GM19239 (cell line): Measurements from ENCODE around the gene SBF2.

ENCODE experiments used
- DNase-seq: peaks from one replicate; pipeline ENCODE4 v3.0.0; 2011; ENCODE audit warnings: low spot score; ENCODE audit not compliant: insufficient read length
- FAIRE-seq: peaks from 2 replicates; lab custom pipeline; 2011; peaks lifted over from hg19 to GRCh38; lab: Jason Lieb, UNC

The SBF2 gene

DNA sequence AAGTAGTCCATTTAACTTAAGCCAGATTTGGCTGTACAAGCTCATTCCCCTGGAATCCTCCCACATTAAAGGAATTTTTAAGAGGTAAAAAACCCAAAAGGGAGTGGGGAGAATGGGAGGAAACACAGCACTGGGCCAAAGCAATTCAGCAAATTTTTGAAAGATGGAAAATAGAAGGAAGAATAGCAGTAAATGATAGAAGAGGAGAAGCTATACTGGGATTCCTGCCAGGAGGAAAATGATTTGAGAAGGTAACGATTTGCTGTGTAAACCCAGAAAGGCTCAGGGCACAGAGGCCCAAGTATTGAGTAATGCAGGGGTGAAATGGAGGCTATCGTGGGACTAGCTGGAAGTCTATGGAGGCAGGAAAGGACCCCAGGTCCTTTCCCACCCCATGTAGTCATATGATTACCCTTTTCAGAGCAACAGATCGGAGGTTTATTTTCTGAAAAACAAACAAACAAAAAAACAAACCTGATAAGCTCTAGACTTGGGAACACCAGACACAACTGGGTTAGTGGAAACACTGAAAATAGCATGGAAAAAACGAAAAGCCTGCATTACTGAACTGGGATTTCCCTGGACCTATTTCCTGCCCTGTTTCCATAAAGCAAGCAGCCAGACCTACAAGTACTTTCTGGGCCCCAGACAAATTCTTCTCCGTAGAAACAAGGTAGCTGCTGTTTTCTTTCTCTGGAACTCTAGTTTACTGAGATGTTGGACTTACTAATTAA lies 490.2 kb downstream of the SBF2 start:
- DNase-seq (no peak), FAIRE-seq (no peak)

DNA sequence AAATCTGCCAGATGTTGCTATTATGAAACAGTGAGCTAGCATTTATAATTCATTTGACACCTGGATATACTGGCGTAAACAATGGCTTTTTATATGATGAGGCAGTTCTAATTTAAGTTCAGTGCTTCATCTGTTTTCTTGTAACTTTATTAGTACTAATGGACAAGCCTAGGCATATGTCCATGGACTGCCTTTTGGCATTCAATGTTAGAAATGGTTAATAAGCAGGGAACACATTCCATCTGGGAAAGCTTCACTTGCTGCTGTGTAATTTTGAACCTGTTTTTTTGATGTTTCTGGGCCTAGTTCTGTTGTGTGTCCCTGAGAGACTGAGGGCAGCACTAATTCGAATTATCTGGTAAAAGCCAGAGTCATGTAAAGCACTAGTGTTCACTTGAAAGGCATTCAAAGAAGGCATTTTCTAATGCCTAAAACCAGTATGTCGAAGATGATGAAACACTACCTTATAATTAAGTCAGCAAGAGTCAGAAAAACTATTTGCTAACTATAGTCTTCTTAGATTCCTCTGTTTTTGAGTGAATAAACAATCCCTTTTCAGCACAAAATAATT lies 491.6 kb downstream of the SBF2 start:
- DNase-seq (no peak), FAIRE-seq (no peak)

DNA sequence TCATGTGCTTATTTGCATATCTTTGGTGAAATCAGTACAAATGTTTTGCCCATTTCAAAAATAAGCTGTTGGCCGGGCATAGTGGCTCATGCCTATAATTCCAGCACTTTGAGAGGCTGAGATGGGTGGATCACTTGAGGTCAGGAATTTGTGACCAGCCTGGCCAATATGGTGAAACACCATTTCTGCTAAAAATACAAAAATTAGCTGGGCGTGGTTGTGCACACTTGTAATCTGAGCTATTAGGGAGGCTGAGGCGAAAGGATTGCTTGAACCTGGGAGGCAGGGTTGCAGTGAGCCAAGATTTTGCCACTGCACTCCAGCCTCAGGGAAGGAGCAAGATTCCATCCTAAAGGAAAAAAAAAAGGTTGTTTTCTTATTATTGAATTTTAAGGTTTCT lies 494.1 kb downstream of the SBF2 start:
- FAIRE-seq (no peak), DNase-seq (no peak)

- FAIRE-seq = no peak
- no peak for DNase-seq
Observed at GRCh38 chr11:9797300-9797699, 496.7 kb downstream of the SBF2 start.

DNA sequence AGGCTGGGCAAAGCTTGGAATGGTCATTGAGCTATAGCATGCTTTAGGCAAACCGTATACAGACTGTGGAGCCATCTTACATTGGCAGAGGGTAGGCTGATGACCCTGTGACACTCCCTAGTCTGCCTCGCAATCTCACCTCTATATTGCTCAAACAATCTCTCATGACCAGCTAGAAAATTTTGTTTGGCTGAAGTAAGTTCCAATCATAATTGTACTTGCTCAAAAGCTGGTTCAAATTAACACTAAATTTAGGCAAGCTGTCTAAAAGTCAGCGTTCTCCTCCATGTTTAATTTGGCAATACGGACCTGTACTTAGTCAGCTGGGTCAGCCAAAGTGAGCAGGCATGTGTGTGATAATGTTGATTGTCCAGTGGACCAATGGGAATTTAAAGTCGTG lies 497.2 kb downstream of the SBF2 start:
- DNase-seq (no peak), FAIRE-seq (no peak)

GRCh38 chr11:9796266-9796665 lies 497.8 kb downstream of the SBF2 start:
- DNase-seq = no peak
- no peak for FAIRE-seq

DNA sequence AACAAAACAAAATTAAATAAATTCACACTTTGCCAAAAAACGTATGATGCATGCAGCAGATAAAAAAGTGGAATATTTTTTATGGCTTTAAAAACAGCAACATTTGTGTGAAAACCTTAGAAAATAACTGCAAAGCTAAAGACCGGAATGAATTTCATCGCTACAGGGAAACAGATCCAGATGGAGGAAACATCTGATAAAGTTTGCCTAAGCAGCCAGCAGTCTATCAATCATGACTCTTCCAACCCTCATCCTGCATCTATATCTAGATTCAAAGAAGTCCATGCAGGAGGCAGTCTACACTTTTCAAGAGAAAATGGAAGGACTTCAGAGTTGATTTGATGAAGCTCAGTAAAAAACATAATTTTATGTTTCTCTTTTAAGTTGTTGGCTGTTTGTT lies 503.3 kb downstream of the SBF2 start:
- FAIRE-seq (no peak), DNase-seq (no peak)

DNA sequence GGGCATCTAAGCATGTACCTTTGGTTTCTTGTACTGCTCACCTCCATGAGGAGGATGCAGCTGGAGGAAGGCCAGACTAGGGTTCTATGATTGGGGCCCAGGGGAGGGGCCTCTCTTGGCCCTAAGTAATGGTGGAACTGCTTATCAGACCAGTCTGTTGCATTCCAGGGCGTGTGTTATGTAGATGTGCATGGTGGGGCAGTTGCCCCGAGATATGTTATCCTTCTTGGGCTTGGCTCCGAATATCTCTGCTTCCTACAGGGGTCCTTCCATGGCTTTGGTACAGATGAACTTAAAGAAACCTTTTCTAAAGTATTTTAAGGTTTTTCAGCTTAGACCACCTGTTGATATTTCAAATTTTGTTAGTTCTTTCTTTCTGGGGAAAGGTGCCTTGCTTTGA lies 504.1 kb downstream of the SBF2 start:
- no peak for FAIRE-seq

GRCh38 chr11:9787981-9788521 lies 506.0 kb downstream of the SBF2 start:
- no peak for FAIRE-seq
- DNase-seq = no peak

More for the DNA sequence above, 504.1 kb downstream of the SBF2 start:
- no peak for DNase-seq

GRCh38 chr11:9787260-9787659 lies 506.8 kb downstream of the SBF2 start:
- FAIRE-seq = no peak
- DNase-seq = no peak

DNA sequence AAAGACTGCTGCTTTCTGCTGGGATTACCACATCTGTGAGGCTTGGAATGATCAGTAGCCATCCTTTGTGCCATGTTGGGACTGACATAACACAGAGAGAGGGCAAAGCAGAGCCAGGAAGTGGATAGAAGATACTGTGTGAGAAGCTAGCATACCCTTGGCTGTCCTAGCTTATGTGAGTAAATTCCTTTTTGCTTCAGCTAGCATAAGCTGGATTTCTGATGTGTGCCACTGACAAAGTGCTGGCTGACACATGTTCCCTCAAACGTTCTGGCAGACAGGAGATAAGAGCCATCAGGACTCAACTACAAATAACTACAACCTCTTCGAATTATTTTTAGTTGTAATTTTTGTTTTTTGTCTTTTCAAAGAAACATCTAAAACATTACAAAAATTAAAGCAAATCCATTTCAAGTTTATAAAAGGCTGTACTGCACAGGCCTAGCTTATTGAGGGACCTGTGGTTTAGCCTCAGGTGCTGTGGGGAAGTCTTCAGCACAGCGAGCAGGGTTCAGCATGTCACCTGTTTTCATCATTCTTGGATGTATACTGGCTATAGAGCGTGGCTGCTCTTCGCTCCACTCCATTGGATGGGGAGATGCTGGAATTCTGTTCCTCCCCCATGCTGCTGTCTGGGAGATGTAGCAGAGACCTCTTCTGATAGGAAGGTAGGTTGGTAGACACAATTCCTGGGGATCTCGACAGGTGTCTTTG lies 509.3 kb downstream of the SBF2 start:
- no peak for DNase-seq
- no peak for FAIRE-seq

DNA sequence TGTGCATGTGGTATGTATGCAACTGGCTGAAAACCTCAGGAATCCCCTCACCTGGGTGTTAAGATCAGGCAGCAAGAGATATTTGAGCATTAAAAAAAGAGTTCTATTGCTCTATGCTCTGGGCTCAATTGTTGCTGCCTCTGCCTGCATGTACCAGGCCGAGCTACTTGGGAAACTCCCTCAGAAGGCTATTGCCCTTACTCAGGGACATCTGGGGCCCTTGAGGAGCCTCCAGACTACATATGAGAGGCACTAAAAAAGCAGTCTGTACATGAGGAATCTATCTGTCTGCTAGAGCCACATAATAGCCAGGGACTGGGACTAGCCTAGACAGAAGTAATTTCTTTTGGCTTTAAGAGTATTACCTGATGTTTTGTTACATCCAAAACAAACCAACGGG lies 510.0 kb downstream of the SBF2 start:
- no peak for DNase-seq
- FAIRE-seq = no peak

DNA sequence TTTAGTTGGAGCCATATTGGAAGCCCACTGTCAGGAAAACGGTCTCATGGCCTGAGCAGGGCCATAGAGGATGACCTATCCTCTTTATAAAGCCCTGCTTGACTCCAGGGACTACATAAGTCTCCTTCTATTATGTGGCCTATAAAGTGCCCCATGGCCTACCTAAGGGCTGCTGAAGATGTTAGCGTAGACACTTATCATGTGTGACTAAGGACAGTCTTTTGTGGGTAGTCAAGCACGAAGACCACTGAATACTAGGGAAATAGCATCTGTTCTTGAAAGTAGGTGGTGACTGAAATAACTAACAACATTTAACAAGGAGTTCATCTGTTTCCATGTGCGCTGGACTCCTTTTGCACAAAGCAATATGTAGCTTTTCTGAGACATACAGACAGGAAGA lies 513.1 kb downstream of the SBF2 start:
- FAIRE-seq (no peak), DNase-seq (no peak)

GRCh38 chr11:9777525-9777924 lies 516.5 kb downstream of the SBF2 start:
- no peak for DNase-seq
- FAIRE-seq = no peak

GRCh38 chr11:9777066-9777465 lies 517.0 kb downstream of the SBF2 start:
- DNase-seq (no peak), FAIRE-seq (no peak)

DNA sequence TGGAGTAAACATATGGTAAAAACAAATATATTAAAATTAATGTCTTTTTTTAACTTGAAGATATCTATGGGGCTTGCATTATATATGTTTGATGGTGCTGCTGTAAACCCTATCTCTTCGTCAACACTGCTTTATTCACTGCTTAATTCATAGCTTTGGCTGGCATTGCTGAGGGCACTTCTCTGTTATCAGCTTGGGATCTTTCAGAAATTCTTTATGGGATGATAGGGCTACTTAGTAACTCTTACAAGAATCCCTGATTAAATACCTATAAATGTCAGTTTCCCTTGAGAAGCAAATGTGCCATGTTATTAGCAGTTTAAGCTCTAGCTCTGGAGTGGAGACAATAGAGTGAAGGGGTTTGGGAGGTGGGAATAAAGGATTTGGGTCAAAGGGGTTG lies 517.8 kb downstream of the SBF2 start:
- FAIRE-seq (no peak), DNase-seq (no peak)

DNA sequence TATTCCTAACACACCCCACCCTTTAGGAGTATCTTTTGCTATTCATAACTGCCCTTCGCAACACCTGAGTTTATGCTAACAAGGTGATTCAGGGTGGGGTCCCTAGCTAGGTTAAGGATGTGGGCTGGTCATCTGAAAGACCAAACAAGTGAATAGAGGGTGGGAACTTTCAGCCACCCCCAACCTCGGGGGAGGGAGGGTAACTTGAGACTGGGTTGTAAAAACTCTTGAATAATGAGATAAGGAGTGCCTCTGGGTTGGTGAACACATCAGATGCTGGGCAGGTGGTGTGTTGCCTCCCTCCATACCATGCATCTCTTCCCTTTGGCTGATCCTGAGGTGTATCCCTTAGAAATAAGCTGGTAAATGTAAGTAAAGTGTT lies 518.6 kb downstream of the SBF2 start:
- FAIRE-seq = no peak
- no peak for DNase-seq

- no peak for FAIRE-seq
- no peak for DNase-seq
Observed at GRCh38 chr11:9774591-9775397, 519.2 kb downstream of the SBF2 start.

DNA sequence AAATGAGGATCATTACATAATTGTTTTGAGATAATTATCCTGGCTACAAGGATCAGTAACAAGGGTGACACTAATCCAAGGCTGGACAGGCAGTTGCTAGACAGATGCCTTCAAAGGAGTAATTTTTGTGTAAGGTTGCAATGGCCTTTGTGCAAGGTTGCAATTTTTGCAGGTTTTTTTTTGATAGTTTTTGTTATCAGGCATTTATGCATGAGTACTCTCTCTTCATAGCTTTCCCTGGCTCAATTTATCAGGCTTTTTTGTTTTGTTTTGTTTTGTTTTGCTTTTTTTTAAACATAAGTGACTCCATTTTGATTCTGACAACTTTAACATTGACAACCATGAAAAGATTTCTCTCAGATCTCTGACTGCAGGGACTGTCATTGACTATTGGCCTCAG lies 519.9 kb downstream of the SBF2 start:
- FAIRE-seq (no peak), DNase-seq (no peak)

- no peak for DNase-seq
- FAIRE-seq = no peak
Observed at GRCh38 chr11:9773524-9773923, 520.5 kb downstream of the SBF2 start.

DNA sequence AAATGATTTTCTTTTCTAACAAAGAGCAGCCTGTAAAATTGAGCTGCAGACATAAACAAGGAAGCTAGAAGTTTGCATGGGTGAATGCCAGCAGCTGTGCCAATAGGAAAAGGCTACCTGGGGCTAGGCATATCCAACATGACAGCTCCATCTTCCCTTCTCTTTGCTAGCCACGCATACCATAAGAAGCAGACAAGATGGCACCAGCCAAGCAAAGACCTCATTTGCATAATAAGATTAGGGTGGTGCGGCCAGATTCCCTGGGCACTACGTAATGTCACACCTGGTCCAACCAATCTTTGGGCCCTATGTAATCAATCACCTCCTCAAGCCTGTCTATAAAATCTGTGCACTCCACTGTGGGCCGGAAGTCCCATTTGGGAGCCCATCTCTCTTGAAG lies 521.8 kb downstream of the SBF2 start:
- DNase-seq = no peak

More for the DNA sequence above, 521.8 kb downstream of the SBF2 start:
- no peak for FAIRE-seq
